DLD1 (cell line): ENCODE results near the gene TRPM8.
"Not testable (repeated sequence)": the region's sequence is repeated elsewhere in the genome, so short reads cannot be mapped to it uniquely, and the experiment has no call there.

Source experiments
- in situ Hi-C: cut with HindIII; loops from 2 replicates; pipeline ENCODE4 v1.10.0; 2017; ENCODE audit warnings: low sequenced_read_pairs

Gene TRPM8

DNA sequence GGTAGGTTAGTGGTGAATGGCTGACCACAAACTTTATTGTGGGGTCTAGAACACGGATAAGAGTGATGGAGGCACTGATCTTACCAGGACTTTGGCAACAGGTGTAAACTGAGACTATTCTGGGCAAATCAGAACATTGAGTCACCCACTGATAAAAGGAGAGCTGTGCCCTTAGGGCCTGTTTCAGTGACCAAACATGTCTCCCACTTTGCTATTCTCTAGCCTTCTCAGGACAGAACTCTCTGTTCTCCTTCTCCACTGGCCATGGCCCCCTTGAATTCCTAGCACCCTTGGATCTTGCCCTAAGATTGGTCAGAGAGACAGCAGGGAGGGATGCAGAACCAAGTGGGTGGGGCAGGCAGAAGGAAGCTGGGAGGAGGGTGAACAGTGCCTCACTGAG is 18.3 kb downstream of the TRPM8 start:
- in situ Hi-C loops, result no loop called here

DNA sequence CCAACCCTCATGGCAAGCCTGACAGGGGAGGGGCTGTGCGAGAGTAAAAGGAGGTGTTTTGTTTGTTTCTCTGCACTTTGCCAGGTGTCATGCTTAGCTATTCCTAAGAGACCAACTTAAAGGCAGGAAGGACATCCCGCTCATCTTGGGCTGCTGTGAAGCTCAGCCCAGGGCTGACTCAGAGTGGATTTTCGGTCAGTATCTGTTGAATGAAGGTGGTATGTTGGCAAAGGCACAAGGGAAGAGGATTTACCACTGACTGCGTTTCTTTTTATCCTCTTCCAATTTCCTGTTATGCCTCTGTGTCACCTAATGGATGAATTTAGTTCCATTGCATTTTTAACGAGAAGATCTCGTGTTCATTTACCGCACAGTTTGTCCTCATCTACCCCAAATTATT is 18.9 kb downstream of the TRPM8 start:
- in situ Hi-C loops, result no loop called here

DNA sequence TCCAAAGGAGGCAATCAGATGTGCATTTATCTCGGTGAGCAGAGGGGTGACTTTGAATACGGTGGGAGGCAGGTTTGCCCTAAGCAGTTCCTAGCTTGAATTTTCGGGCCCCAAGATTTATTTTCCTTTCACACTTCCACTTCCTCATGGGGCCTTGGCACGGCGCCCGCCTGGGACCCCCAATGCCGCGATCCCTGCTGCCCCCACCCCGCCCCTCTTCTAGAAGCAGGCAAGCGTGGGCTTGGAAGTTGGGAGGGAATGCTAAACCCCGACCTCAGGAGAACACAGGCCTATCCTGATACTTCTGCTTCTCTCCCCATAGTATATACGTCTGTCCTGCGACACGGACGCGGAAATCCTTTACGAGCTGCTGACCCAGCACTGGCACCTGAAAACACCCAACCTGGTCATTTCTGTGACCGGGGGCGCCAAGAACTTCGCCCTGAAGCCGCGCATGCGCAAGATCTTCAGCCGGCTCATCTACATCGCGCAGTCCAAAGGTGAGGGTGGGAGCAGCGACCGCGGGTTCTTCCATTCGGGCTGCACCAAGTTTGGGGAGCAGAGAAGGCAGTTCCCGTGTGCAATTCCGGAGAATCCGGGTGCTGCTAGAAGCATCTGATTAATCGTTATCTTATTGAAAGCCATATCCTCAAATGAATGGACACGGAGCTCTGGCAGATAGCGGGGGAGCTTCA is 21.6 kb downstream of the TRPM8 start:
- in situ Hi-C loops, result no loop called here

DNA sequence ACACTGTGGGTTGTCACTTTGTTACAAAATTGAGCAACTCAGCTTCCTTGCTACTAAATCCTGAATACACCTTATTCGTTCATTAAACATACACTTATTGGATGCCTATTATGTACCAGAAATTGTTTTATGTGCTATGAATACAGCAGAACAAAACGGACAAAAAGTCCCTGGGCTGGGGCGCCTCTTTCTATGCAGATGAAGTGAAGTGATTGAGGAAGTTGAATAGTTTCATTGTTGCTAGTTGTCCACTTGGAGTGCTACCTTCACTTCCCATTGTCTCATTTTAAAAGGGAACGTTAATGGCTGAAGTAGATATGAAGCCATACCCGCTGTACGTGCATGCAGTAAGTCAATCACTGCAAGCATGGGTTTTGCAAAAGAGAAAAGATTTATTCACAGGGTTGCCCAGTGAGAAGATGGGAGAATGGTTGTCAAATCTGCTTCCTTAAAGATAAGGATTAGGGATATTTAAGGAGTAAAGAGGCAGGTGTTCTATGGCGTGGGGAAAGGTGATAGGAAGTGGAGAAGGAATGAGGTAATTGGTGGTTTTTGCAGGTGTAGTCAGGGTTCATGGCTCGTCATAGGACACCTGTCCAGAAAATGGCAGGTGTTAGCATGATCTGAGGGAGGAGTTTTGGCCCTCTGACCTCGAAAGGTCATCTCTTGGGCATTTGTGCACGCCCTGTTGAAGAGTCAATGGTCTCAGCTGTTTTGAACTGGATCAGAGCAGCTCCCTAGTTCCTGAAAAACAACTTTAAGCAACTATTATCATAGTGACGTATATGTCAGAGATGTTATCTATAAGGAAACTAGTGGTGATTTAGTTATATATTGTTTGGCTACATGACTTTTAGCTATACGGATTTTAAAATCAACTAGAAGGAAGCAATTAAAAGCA is 23.5 kb downstream of the TRPM8 start:
- in situ Hi-C loops, result no loop called here

DNA sequence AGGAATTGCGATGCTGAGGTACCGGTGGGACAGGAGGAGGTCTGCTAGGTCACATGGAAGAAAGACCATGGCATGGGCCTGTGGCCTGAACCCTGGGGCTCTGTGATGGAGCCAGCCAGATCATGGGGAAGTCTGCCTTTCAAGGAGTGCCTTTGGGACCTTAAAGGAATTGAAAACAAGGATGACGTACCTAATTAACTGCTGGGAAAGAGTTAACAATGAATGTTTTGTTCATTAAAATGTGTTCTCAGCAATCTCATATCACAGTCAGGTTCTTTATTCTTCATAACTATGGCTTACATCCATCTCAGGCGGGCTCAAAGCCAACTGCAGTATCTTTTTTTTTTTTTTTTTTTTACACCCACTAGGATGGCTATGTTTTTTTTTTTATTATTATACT is 25.6 kb downstream of the TRPM8 start:
- in situ Hi-C loops, result no loop called here

DNA sequence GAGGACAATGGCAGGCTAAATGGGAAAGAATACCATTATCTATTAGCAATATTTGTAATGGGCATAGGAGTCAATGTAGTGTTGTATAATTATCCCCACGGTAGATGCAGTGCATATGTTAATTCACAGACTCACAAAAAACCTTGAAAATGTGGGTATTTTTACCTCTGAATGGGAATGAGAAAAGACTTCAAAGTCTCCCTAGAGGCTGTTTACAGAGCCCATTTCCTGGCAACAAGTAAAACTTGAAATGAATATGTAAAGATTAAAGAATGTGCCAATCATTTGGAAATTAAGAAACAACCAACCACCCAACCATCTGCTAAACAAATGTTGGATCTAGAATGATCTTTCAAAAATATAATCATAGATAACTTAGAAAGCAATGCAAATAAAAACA is 27.1 kb downstream of the TRPM8 start:
- in situ Hi-C loops, result no loop called here

DNA sequence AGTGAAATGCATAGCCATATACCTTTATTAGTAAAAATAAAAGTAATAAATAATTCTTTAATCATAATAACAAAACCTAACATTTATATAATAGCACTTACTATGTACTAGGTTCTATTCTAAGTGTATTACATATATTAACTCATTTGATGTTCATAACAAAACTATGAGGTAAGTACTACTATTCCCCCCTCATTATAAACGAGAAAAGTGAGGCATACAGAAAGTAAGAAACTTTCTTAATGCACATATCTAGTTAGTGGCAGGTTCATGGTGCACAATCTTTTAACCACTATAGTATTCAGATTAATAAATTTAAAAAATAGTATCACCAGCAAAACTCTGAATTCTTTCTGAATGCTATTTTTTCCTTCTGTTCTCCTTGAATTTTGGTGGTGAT is 27.5 kb downstream of the TRPM8 start:
- in situ Hi-C loops, result no loop called here

DNA sequence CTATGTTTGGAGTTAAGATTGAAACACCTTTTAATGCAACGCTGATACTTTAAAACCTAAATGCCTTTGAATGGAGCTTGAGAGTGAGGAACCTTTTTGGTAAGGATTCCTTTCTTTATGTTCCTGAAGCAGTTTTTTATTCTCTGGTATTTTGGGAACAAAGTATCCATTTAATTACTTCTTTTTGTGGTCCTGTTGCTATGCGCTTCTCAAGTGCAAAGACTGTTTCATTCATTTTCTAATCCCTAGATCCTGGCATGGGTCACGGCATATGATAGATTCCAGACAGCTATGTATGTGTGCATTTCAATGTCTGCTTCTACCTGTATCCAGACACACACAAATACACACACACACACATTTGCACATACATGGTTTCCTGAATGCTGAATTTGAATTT is 28.0 kb downstream of the TRPM8 start:
- in situ Hi-C loops, result no loop called here

DNA sequence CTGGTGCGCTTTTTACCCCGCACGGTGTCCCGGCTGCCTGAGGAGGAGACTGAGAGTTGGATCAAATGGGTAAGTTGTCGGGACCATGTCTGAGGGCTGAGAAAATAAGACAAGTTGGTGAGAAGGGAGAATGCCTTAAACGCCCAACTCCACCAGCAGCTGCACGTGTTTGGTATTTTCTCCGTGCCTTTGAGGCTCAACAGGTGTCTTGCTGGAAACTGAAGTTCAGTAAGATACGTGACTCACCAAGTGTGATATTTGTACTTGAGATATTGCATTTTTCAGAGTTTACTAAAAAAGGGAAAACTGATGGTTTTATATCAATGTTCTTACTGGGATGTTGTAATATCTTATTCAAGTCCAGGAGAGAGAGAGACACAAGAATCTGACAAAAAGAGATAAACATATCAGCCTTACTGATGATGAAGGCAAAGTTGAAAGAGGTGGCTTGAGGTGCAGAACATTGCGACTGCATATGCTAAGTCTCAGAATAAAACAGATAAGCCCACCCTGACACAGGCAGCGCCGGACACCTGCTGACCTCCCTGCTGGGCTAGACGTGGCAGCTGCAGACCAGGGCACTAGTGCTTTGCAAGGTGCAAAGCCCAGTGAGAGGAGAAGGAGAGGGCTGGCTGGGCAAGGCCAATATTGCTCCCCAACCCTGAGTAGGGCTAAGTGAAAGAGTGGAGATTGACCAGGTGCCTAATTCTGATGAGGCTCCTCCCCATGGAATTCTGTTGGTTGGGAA is 33.1 kb downstream of the TRPM8 start:
- in situ Hi-C loops, result no loop called here

DNA sequence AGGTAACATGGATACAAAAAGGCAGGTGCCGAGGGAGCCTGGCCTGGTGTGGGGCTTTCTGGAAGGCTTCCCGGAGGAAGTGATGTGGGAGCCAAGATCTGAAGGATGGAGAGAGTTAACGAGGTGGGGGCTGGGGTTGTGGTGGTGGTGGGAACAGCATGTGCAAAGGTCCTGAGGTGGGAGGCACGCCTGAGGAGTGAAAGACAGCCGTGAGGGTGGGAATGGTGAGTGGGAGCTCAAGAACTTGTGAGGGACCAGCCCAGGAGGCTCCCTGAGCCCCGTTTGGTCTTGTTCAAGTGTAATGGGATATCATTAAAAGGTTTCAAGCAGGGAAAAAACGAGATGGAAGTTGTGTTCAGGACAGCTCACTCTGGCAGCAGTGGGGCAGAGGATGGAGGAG is 35.2 kb downstream of the TRPM8 start:
- in situ Hi-C loops, result no loop called here

DNA sequence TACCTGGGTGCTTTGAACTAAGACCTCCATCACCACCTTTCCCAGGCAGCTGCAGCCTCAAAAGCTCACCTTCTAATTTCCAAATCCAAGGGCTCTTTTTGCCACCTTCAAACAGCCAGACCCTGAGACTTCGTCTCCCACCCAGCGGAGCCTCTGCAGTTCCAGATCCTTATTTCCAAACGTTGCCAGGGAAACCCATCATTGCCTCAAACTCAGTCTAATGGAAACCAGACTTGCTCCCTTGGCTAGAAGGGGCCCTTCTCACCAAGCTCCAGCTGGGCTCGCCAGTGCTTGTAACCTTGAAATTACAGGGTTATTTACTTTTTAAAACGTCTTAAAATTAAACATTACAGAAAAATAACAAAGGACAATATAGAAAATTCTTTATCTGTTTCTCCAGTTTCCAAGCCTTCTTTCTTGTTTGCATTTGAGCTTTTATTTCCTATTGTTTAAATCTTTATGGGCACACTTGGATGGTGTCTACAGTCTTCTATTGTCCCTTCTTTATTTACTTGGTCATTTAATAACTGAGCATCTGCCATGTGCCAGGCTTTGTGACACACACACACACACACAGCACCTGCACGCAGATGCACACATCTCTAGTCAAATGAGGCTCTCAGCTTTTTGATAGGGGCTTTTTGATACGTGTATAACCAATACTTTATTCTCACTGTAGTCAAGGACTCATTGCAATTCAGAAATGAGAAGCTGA is 36.1 kb downstream of the TRPM8 start:
- in situ Hi-C loops, result no loop called here

DNA sequence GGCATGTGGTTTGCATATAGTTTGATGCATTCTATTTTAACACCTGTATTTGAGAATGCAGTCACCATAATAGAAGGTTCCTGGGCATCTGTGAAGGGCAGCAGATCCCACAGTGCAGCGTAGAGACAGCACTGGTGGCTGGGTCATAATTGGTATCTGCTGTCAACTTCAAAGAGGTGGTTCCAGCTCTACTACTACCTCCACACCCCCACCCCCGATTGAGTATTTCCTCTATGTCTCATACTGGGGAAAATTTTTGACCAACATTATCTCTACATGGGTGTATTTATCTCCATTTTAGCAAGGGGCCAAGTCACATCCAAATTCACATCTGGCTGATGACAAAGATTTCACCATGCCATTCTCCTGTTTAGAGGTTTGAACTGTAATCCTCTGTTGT is 43.0 kb downstream of the TRPM8 start:
- in situ Hi-C loops, result no loop called here

DNA sequence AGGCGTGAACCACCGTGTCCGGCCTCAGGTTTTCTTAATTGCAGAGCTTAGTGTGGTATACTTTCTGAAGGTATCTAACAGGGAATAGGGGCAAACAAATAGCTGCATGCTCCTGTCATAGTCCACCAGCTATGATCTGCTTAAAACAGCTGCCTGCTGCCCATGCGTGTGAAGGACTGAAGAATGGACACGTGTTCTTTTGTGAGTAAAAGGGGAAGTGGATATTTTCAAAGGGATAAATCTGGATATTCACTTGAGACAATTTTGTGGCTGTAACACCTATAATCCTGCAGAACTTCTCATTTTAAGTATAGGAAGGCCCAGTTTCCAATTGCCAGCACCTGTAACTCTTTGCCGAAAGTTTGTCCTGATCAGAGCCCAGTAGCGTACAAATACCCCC is 44.7 kb downstream of the TRPM8 start:
- in situ Hi-C loops, result no loop called here

DNA sequence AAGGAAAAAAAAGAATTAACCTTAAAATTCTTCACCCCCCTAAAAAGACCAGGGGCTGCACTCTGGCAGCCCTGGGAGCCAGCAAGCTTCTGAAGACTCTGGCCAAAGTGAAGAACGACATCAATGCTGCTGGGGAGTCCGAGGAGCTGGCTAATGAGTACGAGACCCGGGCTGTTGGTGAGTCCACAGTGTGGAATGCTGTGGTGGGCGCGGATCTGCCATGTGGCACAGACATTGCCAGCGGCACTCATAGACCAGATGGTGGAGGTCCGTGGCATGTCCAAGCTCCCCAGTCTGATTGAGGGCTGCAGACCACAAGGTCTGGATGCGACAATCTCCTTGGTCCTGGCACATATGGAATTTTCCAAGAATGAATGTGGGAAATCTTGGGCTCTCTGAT is 47.4 kb downstream of the TRPM8 start:
- in situ Hi-C loops, result no loop called here

DNA sequence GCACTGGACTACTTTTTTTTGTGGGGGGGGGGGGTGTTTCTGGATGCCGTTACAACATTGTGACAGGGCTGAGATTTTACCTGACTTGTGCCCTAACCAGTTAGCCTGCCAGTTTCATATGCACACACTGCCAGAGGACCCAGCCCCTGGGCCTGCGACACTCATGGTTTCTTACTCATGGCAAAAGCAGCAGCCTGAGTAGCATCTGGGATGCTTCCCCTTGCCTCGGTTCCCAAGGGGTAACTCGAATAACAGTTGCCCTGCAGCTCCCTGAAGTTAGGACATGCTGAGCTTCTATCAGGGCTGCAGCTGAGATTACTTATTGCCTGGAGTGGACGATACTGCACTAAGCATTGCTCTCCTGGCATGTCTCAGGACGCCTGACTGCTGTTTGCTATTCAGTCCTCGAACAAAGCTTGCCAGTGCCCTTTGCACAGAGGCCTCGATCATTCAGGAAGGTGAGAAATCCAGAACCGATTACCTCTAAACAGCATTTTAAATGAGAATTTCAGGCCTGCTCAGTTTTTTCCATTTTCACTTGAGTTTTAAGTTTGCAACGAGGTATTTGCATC is 47.9 kb downstream of the TRPM8 start:
- in situ Hi-C loops, result no loop called here

DNA sequence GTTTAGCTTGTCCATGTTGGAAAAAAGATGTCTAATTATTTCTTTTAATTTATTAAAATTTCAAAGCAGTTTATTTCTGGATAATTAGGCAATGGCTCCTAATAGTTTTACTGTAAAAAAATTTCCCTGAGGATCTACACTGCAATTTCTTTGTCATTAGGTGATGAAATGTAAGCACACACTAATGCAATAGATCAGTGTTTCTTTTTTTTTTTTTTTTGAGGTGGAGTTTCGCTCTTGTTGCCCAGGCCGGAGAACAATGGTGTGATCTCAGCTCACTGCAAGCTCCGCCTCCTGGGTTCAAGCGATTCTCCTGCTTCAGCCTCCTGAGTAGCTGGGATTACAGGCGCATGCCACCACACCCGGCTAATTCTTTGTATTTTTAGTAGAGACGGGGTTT is 48.5 kb downstream of the TRPM8 start:
- in situ Hi-C loops, result not testable (repeated sequence)

DNA sequence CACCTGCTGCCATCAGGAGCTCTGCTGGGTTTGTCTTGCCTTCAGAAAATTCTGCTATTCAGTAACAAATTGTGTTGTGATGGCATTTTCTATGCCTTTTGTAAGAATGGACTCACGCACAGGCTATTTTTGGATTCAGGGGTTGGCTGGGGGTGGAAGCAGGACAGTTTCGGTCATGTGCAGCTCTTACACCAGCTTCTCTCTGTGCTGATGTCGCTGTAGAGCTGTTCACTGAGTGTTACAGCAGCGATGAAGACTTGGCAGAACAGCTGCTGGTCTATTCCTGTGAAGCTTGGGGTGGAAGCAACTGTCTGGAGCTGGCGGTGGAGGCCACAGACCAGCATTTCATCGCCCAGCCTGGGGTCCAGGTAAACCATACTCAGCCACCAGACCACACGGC is 49.2 kb downstream of the TRPM8 start:
- in situ Hi-C loops, result no loop called here

DNA sequence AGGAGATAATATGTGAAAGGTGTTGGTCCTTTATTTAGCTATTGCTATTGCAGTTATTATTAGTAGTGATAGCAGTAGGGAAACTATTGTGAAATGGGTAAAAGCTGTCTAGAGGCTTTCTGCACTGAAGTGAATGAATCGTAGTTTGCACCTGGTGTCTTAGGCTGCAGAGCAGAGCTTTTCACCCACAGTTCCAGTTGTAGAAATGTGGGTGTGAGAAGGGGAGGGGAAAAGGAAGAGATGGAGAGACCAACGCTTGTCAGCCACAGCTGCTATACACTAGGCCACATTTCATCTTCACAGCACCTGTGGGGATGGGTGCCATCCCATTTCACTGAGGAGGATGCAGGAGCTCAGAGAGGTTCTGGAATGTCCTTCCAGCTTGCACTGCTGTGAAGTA is 50.0 kb downstream of the TRPM8 start:
- in situ Hi-C loops, result no loop called here

DNA sequence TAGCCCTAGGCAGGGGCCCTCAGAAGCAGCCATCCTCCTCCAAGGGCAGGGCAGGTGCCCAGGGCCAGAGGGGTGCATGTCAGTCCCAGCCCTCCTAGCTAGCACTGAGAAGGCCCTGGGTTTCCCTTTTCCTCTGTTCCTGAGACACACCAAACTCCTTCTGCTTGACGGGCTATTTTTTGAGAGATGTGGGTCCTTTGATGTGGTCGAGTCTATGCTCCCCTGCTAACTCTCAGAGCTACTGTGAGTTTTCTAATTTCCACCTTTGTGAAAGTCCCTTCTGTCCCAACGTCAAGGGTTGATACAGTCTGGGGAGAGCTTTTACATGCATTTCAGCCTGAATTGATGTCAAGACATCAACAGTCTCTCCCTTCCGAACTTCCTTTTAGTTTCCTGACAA is 51.4 kb downstream of the TRPM8 start:
- in situ Hi-C loops, result no loop called here

DNA sequence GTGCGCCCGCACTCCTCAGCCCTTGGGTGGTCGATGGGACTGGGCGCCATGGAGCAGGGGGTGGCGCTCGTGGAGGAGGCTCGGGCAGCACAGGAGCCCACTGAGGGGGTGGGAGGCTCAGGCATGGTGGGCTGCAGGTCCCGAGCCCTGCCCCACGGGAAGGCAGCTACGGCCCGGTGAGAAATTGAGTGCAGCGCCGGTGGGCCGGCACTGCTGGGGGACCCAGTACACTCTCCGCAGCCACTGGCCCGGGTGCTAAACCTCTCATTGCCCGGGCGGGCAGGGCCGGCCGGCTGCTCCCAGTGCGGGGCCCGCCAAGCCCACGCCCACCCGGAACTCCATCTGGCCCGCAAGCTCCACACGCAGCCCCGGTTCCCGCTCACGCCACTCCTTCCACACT is 55.3 kb downstream of the TRPM8 start:
- in situ Hi-C loops, result not testable (repeated sequence)
